IMR-90 (cell line): ENCODE results near the gene RIOX2. TPM values are rescaled to one million over a fixed set of nuclear protein-coding genes. Genes with fewer than 3 reads are reported as not detected.

ENCODE experiments used
- ATAC-seq: fragments of 200-7000 bp; cut with Tn5 transposase; 2 replicates; pipeline ENCODE4 v1.9.1; 2020; ENCODE audit warnings: low read depth, mild to moderate bottlenecking, moderate library complexity
- BruUV-seq: library from RNA; stranded (reverse); fragments of 400-500 nt; replicated peaks from 2 replicates; lab custom pipeline; 2021; lab: Mats Ljungman, UMichigan
- CTCF ChIA-PET: fragments of 300-600 bp; formaldehyde crosslinking; extraction: SDS; loops from one replicate; lab custom pipeline; 2021; ENCODE audit warnings: antibody characterized with exemption; lab: Yijun Ruan, JAX
- POLR2A ChIA-PET: fragments of 300-600 bp; sonication (Branson Sonifier 250); formaldehyde crosslinking; loops from one replicate; lab custom pipeline; 2022; ENCODE audit warnings: antibody characterized with exemption; ENCODE audit not compliant: unreplicated experiment; lab: Charles Lee
- DNase-seq: peaks from one replicate; pipeline ENCODE4 v3.0.0; 2013
- H2AFZ ChIP-seq: replicated peaks from 2 replicates; pipeline ENCODE3; 2013; ENCODE audit warnings: low read length, mild to moderate bottlenecking; ENCODE audit not compliant: poor library complexity
- H2AK5ac ChIP-seq: 2 replicates; pipeline ENCODE4 v1.6.1; 2013; ENCODE audit warnings: low read depth, low read length, inconsistent platforms
- H2AK9ac ChIP-seq: replicated peaks from 2 replicates; pipeline ENCODE3; 2013; ENCODE audit warnings: mild to moderate bottlenecking, low read depth, low read length, moderate library complexity; ENCODE audit not compliant: poor library complexity
- H2BK120ac ChIP-seq: 2 replicates; pipeline ENCODE4 v1.6.1; 2013; ENCODE audit warnings: low read depth, low read length, inconsistent platforms
- H2BK15ac ChIP-seq: 3 replicates; pipeline ENCODE4 v1.6.1; 2013; ENCODE audit warnings: low read depth, low read length, inconsistent platforms
- H2BK20ac ChIP-seq: 2 replicates; pipeline ENCODE4 v1.6.1; 2013; ENCODE audit warnings: low read depth, mild to moderate bottlenecking, inconsistent platforms, low read length, moderate library complexity
- H2BK5ac ChIP-seq: 2 replicates; pipeline ENCODE4 v1.6.1; 2013; ENCODE audit warnings: mild to moderate bottlenecking, low read depth, low read length, inconsistent platforms; ENCODE audit not compliant: poor library complexity, severe bottlenecking
- H3K14ac ChIP-seq: replicated peaks from 2 replicates; pipeline ENCODE4 v1.6.1; 2013; ENCODE audit warnings: low read depth, low read length, inconsistent platforms
- H3K18ac ChIP-seq: 2 replicates; pipeline ENCODE4 v1.6.1; 2013; ENCODE audit warnings: low read depth, low read length, control low read depth
- H3K23ac ChIP-seq: 2 replicates; pipeline ENCODE4 v1.6.1; 2013; ENCODE audit warnings: low read depth, low read length, inconsistent platforms
- H3K27ac ChIP-seq: 2 replicates; pipeline ENCODE4 v1.5.1; 2013; ENCODE audit warnings: mild to moderate bottlenecking, control low read depth, low read length; ENCODE audit not compliant: insufficient read depth
- H3K27me3 ChIP-seq: 2 replicates; pipeline ENCODE4 v1.6.1; 2013; ENCODE audit warnings: low read length; ENCODE audit not compliant: control insufficient read depth, insufficient read depth
- H3K36me3 ChIP-seq: 2 replicates; pipeline ENCODE4 v1.6.1; 2013; ENCODE audit warnings: low read length, mixed read lengths; ENCODE audit not compliant: control insufficient read depth, insufficient read depth
- H3K4ac ChIP-seq: 2 replicates; pipeline ENCODE4 v1.6.1; 2013; ENCODE audit warnings: low read depth, low read length, inconsistent platforms
- H3K4me1 ChIP-seq: 2 replicates; pipeline ENCODE4 v1.6.1; 2013; ENCODE audit warnings: low read length, mixed read lengths; ENCODE audit not compliant: control insufficient read depth, insufficient read depth
- H3K4me2 ChIP-seq: 2 replicates; pipeline ENCODE4 v1.6.1; 2013; ENCODE audit warnings: low read depth, mild to moderate bottlenecking, control low read depth, low read length, moderate library complexity
- H3K4me3 ChIP-seq: 2 replicates; pipeline ENCODE4 v1.5.1; 2013; ENCODE audit warnings: low read depth, mild to moderate bottlenecking, control low read depth, low read length, moderate library complexity; ENCODE audit not compliant: insufficient read depth
- H3K56ac ChIP-seq: 2 replicates; pipeline ENCODE4 v1.6.1; 2013; ENCODE audit warnings: low read length, inconsistent platforms; ENCODE audit not compliant: insufficient read depth; ENCODE audit errors: extremely low read depth
- H3K79me1 ChIP-seq, 2 experiments: 2 replicates each; pipeline ENCODE4 v1.6.1; 2013; ENCODE audit warnings: low read length in 2 of 2, inconsistent platforms in 1 of 2, low read depth in 1 of 2
- H3K9ac ChIP-seq: 2 replicates; pipeline ENCODE4 v1.6.1; 2013; ENCODE audit warnings: low read depth, low read length, control low read depth
- H3K9me1 ChIP-seq: 2 replicates; pipeline ENCODE4 v1.6.1; 2013; ENCODE audit warnings: low read length, inconsistent platforms; ENCODE audit not compliant: insufficient read depth
- H3K9me3 ChIP-seq: 2 replicates; pipeline ENCODE4 v1.6.1; 2013; ENCODE audit warnings: low read length; ENCODE audit not compliant: control insufficient read depth, insufficient read depth
- H4K20me1 ChIP-seq: 2 replicates; pipeline ENCODE4 v1.6.1; 2013; ENCODE audit warnings: low read length, inconsistent platforms; ENCODE audit not compliant: insufficient read depth
- H4K5ac ChIP-seq: 2 replicates; pipeline ENCODE4 v1.6.1; 2013; ENCODE audit warnings: mild to moderate bottlenecking, low read depth, low read length, control low read depth
- H4K8ac ChIP-seq, 2 experiments: 2 replicates each; pipeline ENCODE4 v1.6.1; 2013; ENCODE audit warnings: low read depth in 2 of 2, low read length in 2 of 2, control low read depth in 1 of 2, inconsistent platforms in 1 of 2
- H4K91ac ChIP-seq: 2 replicates; pipeline ENCODE4 v1.6.1; 2013; ENCODE audit warnings: low read depth, low read length, inconsistent platforms; ENCODE audit not compliant: insufficient read depth
- BHLHE40 ChIP-seq: fragments of 150-350 bp; IDR thresholded peaks from 2 replicates; pipeline ENCODE4 v1.6.1; 2016; ENCODE audit warnings: mild to moderate bottlenecking, low read depth, low read length
- CEBPB ChIP-seq: IDR thresholded peaks from 2 replicates; pipeline ENCODE4 v1.6.1; 2012; ENCODE audit warnings: low read depth, low read length, improper control_type of control experiment
- CHD1 ChIP-seq: IDR thresholded peaks from 2 replicates; pipeline ENCODE4 v1.6.1; 2012; ENCODE audit warnings: low read depth, low read length, improper control_type of control experiment
- CTCF ChIP-seq: conservative IDR thresholded peaks from 2 replicates; pipeline ENCODE4 v1.5.1; 2012; ENCODE audit warnings: mild to moderate bottlenecking, low read depth, low read length, improper control_type of control experiment
- ELK1 ChIP-seq: fragments of 150-350 bp; IDR thresholded peaks from 2 replicates; pipeline ENCODE4 v1.6.1; 2016; ENCODE audit warnings: low read depth, mild to moderate bottlenecking, low read length, moderate library complexity, borderline replicate concordance
- FOS ChIP-seq: fragments of 150-350 bp; IDR thresholded peaks from 2 replicates; pipeline ENCODE4 v1.6.1; 2016; ENCODE audit warnings: low read depth, low read length
- MAFK ChIP-seq: IDR thresholded peaks from 2 replicates; pipeline ENCODE4 v1.6.1; 2012; ENCODE audit warnings: low read depth, low read length, improper control_type of control experiment
- MAZ ChIP-seq: IDR thresholded peaks from 2 replicates; pipeline ENCODE4 v1.6.1; 2012; ENCODE audit warnings: low read depth, mild to moderate bottlenecking, low read length, improper control_type of control experiment, moderate library complexity, borderline replicate concordance
- MXI1 ChIP-seq: IDR thresholded peaks from 2 replicates; pipeline ENCODE4 v1.6.1; 2012; ENCODE audit warnings: low read depth, mild to moderate bottlenecking, low read length, moderate library complexity, borderline replicate concordance
- NFE2L2 ChIP-seq: fragments of 150-350 bp; IDR thresholded peaks from 2 replicates; pipeline ENCODE4 v1.6.1; 2016; ENCODE audit warnings: low read depth, mild to moderate bottlenecking, low read length
- POLR2A ChIP-seq: IDR thresholded peaks from 2 replicates; pipeline ENCODE4 v1.6.1; 2012; ENCODE audit warnings: mild to moderate bottlenecking, low read depth, low read length
- RAD21 ChIP-seq: IDR thresholded peaks from 2 replicates; pipeline ENCODE4 v1.6.1; 2012; ENCODE audit warnings: low read length, improper control_type of control experiment
- RCOR1 ChIP-seq: IDR thresholded peaks from 2 replicates; pipeline ENCODE4 v1.6.1; 2012; ENCODE audit warnings: mild to moderate bottlenecking, low read length, improper control_type of control experiment; ENCODE audit not compliant: insufficient replicate concordance
- SMC3 ChIP-seq: fragments of 150-350 bp; IDR thresholded peaks from 2 replicates; pipeline ENCODE4 v1.6.1; 2016; ENCODE audit warnings: low read depth, mild to moderate bottlenecking, antibody characterized with exemption, low read length, moderate library complexity
- USF2 ChIP-seq: fragments of 150-350 bp; IDR thresholded peaks from 2 replicates; pipeline ENCODE4 v1.6.1; 2017; ENCODE audit warnings: mild to moderate bottlenecking, antibody characterized with exemption, low read length, low read depth
- WGBS, 2 experiments: methylation state at CpG; one replicate each; pipeline versions ENCODE4 v1.1.5 to v1.1.7; 2013; ENCODE audit warnings: missing lambda C conversion rate in 2 of 2; ENCODE audit not compliant: insufficient read length in 1 of 2; ENCODE audit errors: extremely low coverage in 2 of 2; 5-methylcytosine and 5-hydroxymethylcytosine counted together
- dilution Hi-C: fragments of 300-500 bp; cut with HindIII; formaldehyde crosslinking; loops from one replicate; pipeline ENCODE4 v1.14.3; 2018; ENCODE audit warnings: low sequenced_read_pairs; ENCODE audit not compliant: unreplicated experiment
- in situ Hi-C: fragments of 300-500 bp; cut with MboI; formaldehyde crosslinking; loops from 3 replicates; pipeline ENCODE4 v1.14.3; 2019; ENCODE audit warnings: low sequenced_read_pairs, inconsistent platforms, mixed read lengths
- intact Hi-C: fragments of 100-400 bp; cut with micrococcal nuclease; formaldehyde crosslinking; loops from 2 replicates; pipeline ENCODE4 v1.10.0; 2022
- polyA plus RNA-seq, 3 experiments: library from polyadenylated mRNA; depleted of rRNA; stranded (reverse); fragments of >200 nt; gene quantifications; 2 replicates each; pipeline ENCODE4 v1.2.3, GENCODE V29; 2012; ENCODE audit warnings: low replicate concordance in 1 of 3
- total RNA-seq: library from RNA; depleted of rRNA; stranded (reverse); fragments of >200 nt; gene quantifications from 2 replicates; pipeline ENCODE4 v1.2.3, GENCODE V29; 2012

RIOX2 gene
- total and polyA plus RNA-seq, 2 of the 4 experiments (the other 2 are of a cell fraction) = 17.2 to 26.7 TPM

GRCh38 chr3:97957617-97958311 lies 14.5 kb downstream of the RIOX2 start:
- Histone ChIP-seq H2BK15ac (no peak overlapping the region), H2BK5ac (no peak overlapping the region), H3K36me3 (peaks cover 17% of the 10 kb centered on the region), H3K14ac (no peak overlapping the region), H3K56ac (no peak overlapping the region), H4K8ac (no peak overlapping the region), H2AK9ac (no peak overlapping the region), H4K5ac (no peak overlapping the region; the same call in 1 of the 2 replicates), H3K27ac (peak overlapping the region; percentile 9; the same call in 1 of the 2 replicates), H2AFZ (no peak overlapping the region), H3K27me3 (no peaks in the 10 kb centered on the region), H2AK5ac (no peak overlapping the region), H3K4me3 (no peak overlapping the region), H2BK120ac (no peak overlapping the region), H3K9me1 (peaks cover 12% of the 10 kb centered on the region; the same call in 1 of the 2 replicates), H3K9ac (no peak overlapping the region), H3K4ac (no peak overlapping the region), H3K4me1 (peaks cover 9% of the 10 kb centered on the region), H3K9me3 (no peaks in the 10 kb centered on the region), H3K18ac (no peak overlapping the region), H3K79me1 (peaks cover 2 to 13% of the 10 kb centered on the region in 2 experiments; a peak in 2 of 4 replicates), H3K4me2 (no peak overlapping the region), H3K23ac (no peak overlapping the region), H4K20me1 (no peaks in the 10 kb centered on the region), H2BK20ac (no peak overlapping the region), H4K91ac (no peak overlapping the region)
- CTCF ChIA-PET = interaction anchor here (0.6 kb wide), 1 partner anchor 853 kb away, joined by 4 read pairs; no protein-coding TSS in a partner anchor
- in situ Hi-C loops = no loop called here
- BruUV-seq = no TSS peak
- no CpG with 5 or more reads among the region's 8 CpGs for WGBS, 2 experiments
- intact Hi-C loops = no loop called here
- ATAC-seq = no peak
- dilution Hi-C loops = no loop called here
- no peak for TF ChIP-seq MAFK
- no peak for TF ChIP-seq RCOR1
- TF ChIP-seq MAZ = no peak
- TF ChIP-seq MXI1 = no peak
- no peak for TF ChIP-seq SMC3
- no peak for TF ChIP-seq CEBPB
- no peak for TF ChIP-seq RAD21
- TF ChIP-seq POLR2A = no peak
- no peak for TF ChIP-seq ELK1
- no peak for TF ChIP-seq CHD1
- TF ChIP-seq BHLHE40 = no peak
- no peak for TF ChIP-seq CTCF
- no peak for TF ChIP-seq NFE2L2
- TF ChIP-seq USF2 = no peak
- no peak for TF ChIP-seq FOS
- POLR2A ChIA-PET = no interaction called here
- no peak for DNase-seq
